Neural crest cell (in vitro differentiated cells): ENCODE results near the gene SNHG17. TPM values are rescaled to one million over a fixed set of nuclear protein-coding genes. Genes with fewer than 3 reads are reported as not detected.
A peak's percentile ranks its signal among the peaks of the same experiment; 100 is the strongest.
"Not testable (repeated sequence)": the region's sequence is repeated elsewhere in the genome, so short reads cannot be mapped to it uniquely, and the experiment has no call there.

Experiments used
- DNase-seq: peaks from one replicate; pipeline ENCODE4 v3.0.0; 2021; ENCODE audit warnings: low read depth, mixed read lengths, low spot score
- H3K27ac Mint-ChIP-seq: one replicate; pipeline ENCODE4 v1.8.0; 2021; ENCODE audit warnings: mild to moderate bottlenecking, mixed read lengths; ENCODE audit not compliant: unreplicated experiment
- H3K27me3 Mint-ChIP-seq: 2 replicates; pipeline ENCODE4 v1.8.0; 2021; ENCODE audit warnings: low read depth, mild to moderate bottlenecking, mixed read lengths
- H3K36me3 Mint-ChIP-seq: 2 replicates; pipeline ENCODE4 v1.8.0; 2021; ENCODE audit warnings: low read depth, mild to moderate bottlenecking, mixed read lengths
- H3K4me1 Mint-ChIP-seq: 2 replicates; pipeline ENCODE4 v1.8.0; 2021; ENCODE audit warnings: mixed read lengths
- H3K4me3 Mint-ChIP-seq: one replicate; pipeline ENCODE4 v1.8.0; 2021; ENCODE audit warnings: mild to moderate bottlenecking, mixed read lengths
- H3K9me3 Mint-ChIP-seq: 2 replicates; pipeline ENCODE4 v1.8.0; 2021; ENCODE audit warnings: mixed read lengths
- total RNA-seq: library from RNA; stranded (reverse); gene quantifications from 2 replicates; pipeline ENCODE4 v1.2.1, GENCODE V29; 2021
- TF ChIP-seq, protein P1 (sequence below): fragments of 200-600 bp; sonication (generic); conservative IDR thresholded peaks from 2 replicates; pipeline ENCODE4 v1.5.0; 2021; ENCODE audit warnings: antibody characterized with exemption, mild to moderate bottlenecking

Gene SNHG17
- total RNA-seq, 1 donor from 2014 or later, result 65.5 TPM

GRCh38 chr20:38471987-38472512 is 36.9 kb upstream of the SNHG17 start:
- Mint-ChIP-seq H3K9me3 (no peaks in the 10 kb centered on the region), H3K4me1 (peaks cover 24% of the 10 kb centered on the region), H3K27ac (peak overlapping the region; percentile 15), H3K4me3 (peak overlapping the region; percentile 88), H3K27me3 (peaks cover 38% of the 10 kb centered on the region), H3K36me3 (no peaks in the 10 kb centered on the region)
- DNase-seq, result no peak
- TF ChIP-seq, protein P1, sequence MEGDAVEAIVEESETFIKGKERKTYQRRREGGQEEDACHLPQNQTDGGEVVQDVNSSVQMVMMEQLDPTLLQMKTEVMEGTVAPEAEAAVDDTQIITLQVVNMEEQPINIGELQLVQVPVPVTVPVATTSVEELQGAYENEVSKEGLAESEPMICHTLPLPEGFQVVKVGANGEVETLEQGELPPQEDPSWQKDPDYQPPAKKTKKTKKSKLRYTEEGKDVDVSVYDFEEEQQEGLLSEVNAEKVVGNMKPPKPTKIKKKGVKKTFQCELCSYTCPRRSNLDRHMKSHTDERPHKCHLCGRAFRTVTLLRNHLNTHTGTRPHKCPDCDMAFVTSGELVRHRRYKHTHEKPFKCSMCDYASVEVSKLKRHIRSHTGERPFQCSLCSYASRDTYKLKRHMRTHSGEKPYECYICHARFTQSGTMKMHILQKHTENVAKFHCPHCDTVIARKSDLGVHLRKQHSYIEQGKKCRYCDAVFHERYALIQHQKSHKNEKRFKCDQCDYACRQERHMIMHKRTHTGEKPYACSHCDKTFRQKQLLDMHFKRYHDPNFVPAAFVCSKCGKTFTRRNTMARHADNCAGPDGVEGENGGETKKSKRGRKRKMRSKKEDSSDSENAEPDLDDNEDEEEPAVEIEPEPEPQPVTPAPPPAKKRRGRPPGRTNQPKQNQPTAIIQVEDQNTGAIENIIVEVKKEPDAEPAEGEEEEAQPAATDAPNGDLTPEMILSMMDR, result no peak

DNA sequence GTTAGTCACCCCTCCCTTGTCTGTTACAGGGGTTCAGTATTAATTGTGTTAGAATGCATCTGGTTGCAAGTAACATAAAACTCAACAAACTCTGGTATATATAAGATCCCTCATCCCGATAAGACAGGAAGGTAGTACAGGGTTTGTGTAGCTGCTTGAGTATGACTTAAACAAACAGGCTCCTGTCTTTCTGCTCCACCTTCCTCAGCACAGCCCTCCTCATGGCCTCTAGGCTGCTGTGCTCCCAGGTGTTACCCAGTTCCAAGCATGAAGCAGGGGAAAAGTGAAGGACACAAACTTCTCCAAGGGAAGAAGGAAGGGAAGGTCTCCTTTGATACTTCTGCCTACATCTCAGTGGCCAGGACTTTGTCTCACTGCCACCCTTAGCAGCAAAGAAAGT is 36.1 kb upstream of the SNHG17 start:
- Mint-ChIP-seq H3K4me3 (peak overlapping the region; percentile 88), H3K36me3 (no peaks in the 10 kb centered on the region)
- DNase-seq, result no peak

GRCh38 chr20:38466983-38467382 is 31.9 kb upstream of the SNHG17 start:
- no peaks in the 10 kb centered on the region for H3K9me3 Mint-ChIP-seq
- H3K27me3 Mint-ChIP-seq, result peaks cover 43% of the 10 kb centered on the region
- H3K27ac Mint-ChIP-seq, result no peak overlapping the region
- no peak overlapping the region for H3K4me3 Mint-ChIP-seq
- H3K4me1 Mint-ChIP-seq, result peaks cover 3% of the 10 kb centered on the region
- TF ChIP-seq, protein P1, result no peak
- no peaks in the 10 kb centered on the region for H3K36me3 Mint-ChIP-seq
- no peak for DNase-seq

More for the DNA sequence above, 36.1 kb upstream of the SNHG17 start:
- TF ChIP-seq, protein P1, result no peak
- Mint-ChIP-seq H3K9me3 (no peaks in the 10 kb centered on the region), H3K27ac (no peak overlapping the region), H3K4me1 (peaks cover 24% of the 10 kb centered on the region), H3K27me3 (peaks cover 42% of the 10 kb centered on the region)

DNA sequence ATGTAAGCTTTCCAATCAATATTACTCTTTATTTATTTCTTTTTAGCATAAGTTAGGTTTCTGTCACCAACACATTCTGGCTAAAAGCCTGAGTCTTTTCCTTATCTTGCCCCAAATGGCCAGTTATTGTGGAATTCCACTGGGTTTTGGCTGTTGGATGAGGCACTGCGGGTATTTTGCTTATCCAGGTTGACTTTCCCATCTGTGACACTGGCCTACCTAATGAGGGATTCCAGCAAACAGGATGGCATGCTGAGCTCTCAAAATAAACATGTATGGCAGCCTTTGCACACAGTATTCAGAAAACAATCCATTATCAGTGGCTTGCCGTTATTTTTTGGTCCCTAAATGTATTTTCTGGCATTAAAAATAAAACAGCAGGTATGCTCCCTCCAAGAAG is 31.0 kb upstream of the SNHG17 start:
- H3K27ac Mint-ChIP-seq, result no peak overlapping the region
- H3K36me3 Mint-ChIP-seq, result no peaks in the 10 kb centered on the region
- no peak for DNase-seq
- no peaks in the 10 kb centered on the region for H3K4me1 Mint-ChIP-seq
- TF ChIP-seq, protein P1, result no peak
- no peak overlapping the region for H3K4me3 Mint-ChIP-seq
- H3K9me3 Mint-ChIP-seq, result no peaks in the 10 kb centered on the region
- H3K27me3 Mint-ChIP-seq, result peaks cover 35% of the 10 kb centered on the region

DNA sequence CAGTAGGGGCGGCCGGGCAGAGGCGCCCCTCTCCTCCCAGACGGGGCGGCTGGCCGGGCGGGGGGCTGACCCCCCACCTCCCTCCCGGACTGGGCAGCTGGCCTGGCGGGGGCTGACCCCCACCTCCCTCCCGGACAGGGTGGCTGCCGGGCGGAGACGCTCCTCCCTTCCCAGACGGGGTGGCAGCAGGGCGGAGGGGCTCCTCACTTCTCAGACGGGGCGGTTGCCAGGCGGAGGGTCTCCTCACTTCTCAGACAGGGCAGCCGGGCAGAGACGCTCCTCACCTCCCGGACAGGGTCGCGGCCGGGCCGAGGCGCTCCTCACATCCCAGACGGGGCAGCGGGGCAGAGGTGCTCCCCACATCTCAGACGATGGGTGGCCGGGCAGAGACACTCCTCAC is 26.4 kb upstream of the SNHG17 start:
- not testable (repeated sequence) for H3K9me3 Mint-ChIP-seq, H3K4me1 Mint-ChIP-seq, H3K27me3 Mint-ChIP-seq, H3K36me3 Mint-ChIP-seq, DNase-seq, H3K27ac Mint-ChIP-seq, H3K4me3 Mint-ChIP-seq

- not testable (repeated sequence) for H3K27ac Mint-ChIP-seq, DNase-seq, H3K9me3 Mint-ChIP-seq, H3K4me3 Mint-ChIP-seq, H3K27me3 Mint-ChIP-seq, H3K4me1 Mint-ChIP-seq, H3K36me3 Mint-ChIP-seq
Observed at GRCh38 chr20:38461167-38461566, 26.0 kb upstream of the SNHG17 start.

DNA sequence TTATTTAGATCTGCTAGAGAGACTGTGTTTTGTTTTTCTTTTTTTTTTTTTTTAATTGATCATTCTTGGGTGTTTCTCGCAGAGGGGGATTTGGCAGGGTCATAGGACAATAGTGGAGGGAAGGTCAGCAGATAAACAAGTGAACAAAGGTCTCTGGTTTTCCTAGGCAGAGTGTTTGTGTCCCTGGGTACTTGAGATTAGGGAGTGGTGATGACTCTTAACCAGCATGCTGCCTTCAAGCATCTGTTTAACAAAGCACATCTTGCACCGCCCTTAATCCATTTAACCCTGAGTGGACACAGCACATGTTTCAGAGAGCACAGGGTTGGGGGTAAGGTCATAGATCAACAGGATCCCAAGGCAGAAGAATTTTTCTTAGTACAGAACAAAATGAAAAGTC is 25.5 kb upstream of the SNHG17 start:
- H3K27me3 Mint-ChIP-seq, H3K27ac Mint-ChIP-seq, H3K36me3 Mint-ChIP-seq, H3K4me3 Mint-ChIP-seq, H3K4me1 Mint-ChIP-seq, DNase-seq, H3K9me3 Mint-ChIP-seq: not testable (repeated sequence)
